ENCODE data around the gene ADAMTS14.

DNA sequence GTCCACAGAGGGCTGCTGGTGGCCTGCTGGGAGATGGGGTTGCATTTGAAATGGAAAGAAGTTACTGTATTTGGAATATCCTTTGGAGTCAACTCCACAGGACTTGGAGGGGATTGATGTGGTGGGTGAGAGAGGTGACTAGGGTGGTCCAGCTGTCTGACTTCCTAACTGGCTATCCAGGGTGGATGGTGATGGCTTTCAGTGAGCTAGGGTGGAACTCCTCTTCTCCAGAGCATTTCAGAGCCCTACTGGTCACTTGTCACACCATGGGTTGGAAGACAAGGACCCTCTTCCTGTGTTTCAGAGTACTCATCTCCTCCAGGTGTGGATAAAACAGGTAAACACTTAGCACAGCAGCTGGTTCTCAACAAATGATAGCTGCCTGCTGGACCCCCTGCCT, 3.3 kb upstream of the ADAMTS14 start:
- no peak for TF ChIP-seq POLR2AphosphoS5 (IDR thresholded peaks at IDR 0.05)
- TF ChIP-seq, protein P1, sequence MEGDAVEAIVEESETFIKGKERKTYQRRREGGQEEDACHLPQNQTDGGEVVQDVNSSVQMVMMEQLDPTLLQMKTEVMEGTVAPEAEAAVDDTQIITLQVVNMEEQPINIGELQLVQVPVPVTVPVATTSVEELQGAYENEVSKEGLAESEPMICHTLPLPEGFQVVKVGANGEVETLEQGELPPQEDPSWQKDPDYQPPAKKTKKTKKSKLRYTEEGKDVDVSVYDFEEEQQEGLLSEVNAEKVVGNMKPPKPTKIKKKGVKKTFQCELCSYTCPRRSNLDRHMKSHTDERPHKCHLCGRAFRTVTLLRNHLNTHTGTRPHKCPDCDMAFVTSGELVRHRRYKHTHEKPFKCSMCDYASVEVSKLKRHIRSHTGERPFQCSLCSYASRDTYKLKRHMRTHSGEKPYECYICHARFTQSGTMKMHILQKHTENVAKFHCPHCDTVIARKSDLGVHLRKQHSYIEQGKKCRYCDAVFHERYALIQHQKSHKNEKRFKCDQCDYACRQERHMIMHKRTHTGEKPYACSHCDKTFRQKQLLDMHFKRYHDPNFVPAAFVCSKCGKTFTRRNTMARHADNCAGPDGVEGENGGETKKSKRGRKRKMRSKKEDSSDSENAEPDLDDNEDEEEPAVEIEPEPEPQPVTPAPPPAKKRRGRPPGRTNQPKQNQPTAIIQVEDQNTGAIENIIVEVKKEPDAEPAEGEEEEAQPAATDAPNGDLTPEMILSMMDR (IDR thresholded peaks at IDR 0.05): no peak
